Measurements from ENCODE around the gene TCEAL4.

Gene TCEAL4

DNA sequence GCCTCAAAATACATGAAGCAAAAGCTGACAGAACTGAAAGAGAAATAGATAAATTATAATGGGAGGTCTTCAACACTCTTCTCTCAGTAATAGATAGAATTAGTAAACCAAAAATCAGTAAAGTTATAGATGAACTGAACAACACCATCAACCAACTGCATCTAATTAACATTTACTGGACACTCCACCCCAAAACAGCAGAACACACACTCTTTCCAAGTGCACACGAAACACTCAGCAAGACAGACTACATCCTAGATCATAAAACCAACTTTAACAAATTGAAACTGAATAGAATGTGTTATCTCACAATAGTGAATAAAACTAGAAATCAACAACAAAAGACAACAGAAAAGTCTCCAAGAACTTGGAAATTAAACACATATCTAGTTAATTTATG lies 25.1 kb upstream of the TCEAL4 start:
- Histone ChIP-seq H2AFZ (ENCODE audit: low read depth) (no peak overlapping the region), H3K4me3 (IDR thresholded peaks at IDR 0.05; ENCODE audit: insufficient read depth, low read depth, low read length) (no peak overlapping the region), H4K20me1 (ENCODE audit: insufficient read depth) (no peaks in the 10 kb centered on the region)

DNA sequence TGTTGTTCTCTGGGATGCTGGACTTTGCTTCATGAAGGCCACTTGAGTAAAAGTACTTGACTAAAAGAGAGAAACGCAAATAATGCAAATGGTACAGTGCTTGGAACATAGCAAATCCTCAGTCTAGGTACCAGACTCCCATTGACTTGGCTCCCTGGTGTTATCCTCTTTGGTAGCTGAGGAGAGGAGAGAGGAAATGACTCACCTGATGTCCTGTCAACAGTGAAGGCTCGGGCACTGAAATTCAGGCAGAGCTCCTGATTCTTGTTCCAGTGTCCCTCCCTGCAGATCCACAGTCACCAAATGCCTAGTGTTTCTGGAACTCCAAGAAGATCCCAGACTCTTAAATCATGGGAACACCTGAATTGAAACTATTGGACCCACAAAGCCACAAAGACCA lies 22.5 kb upstream of the TCEAL4 start:
- H3K9ac ChIP-seq: no peak overlapping the region
- no peaks in the 10 kb centered on the region for H3K79me2 ChIP-seq (ENCODE audit: insufficient read depth, low read depth)
- no peak overlapping the region for H3K27ac ChIP-seq
- H3K4me1 ChIP-seq (ENCODE audit: low read depth, poor library complexity, severe bottlenecking): peaks cover 9% of the 10 kb centered on the region
- no peak overlapping the region for H3K4me2 ChIP-seq
- TF ChIP-seq, protein P1, sequence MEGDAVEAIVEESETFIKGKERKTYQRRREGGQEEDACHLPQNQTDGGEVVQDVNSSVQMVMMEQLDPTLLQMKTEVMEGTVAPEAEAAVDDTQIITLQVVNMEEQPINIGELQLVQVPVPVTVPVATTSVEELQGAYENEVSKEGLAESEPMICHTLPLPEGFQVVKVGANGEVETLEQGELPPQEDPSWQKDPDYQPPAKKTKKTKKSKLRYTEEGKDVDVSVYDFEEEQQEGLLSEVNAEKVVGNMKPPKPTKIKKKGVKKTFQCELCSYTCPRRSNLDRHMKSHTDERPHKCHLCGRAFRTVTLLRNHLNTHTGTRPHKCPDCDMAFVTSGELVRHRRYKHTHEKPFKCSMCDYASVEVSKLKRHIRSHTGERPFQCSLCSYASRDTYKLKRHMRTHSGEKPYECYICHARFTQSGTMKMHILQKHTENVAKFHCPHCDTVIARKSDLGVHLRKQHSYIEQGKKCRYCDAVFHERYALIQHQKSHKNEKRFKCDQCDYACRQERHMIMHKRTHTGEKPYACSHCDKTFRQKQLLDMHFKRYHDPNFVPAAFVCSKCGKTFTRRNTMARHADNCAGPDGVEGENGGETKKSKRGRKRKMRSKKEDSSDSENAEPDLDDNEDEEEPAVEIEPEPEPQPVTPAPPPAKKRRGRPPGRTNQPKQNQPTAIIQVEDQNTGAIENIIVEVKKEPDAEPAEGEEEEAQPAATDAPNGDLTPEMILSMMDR (conservative IDR thresholded peaks at IDR 0.05; ENCODE audit: low read depth, low read length): no peak
- no peak overlapping the region for H2AFZ ChIP-seq (ENCODE audit: low read depth)
- H3K4me3 ChIP-seq (IDR thresholded peaks at IDR 0.05; ENCODE audit: insufficient read depth, low read depth, low read length): no peak overlapping the region
- no peaks in the 10 kb centered on the region for H3K36me3 ChIP-seq (ENCODE audit: insufficient read depth)
- H3K27me3 ChIP-seq (ENCODE audit: insufficient read depth, low read depth): no peaks in the 10 kb centered on the region
- no peaks in the 10 kb centered on the region for H4K20me1 ChIP-seq (ENCODE audit: insufficient read depth)

More for the DNA sequence above, 25.1 kb upstream of the TCEAL4 start:
- TF ChIP-seq, protein P1 (conservative IDR thresholded peaks at IDR 0.05; ENCODE audit: low read depth, low read length): no peak
- no peaks in the 10 kb centered on the region for H3K36me3 ChIP-seq (ENCODE audit: insufficient read depth)
- H3K4me1 ChIP-seq (ENCODE audit: low read depth, poor library complexity, severe bottlenecking): peaks cover 28% of the 10 kb centered on the region
- no peak overlapping the region for H3K4me2 ChIP-seq
- no peaks in the 10 kb centered on the region for H3K27me3 ChIP-seq (ENCODE audit: insufficient read depth, low read depth)
- H3K27ac ChIP-seq: no peak overlapping the region
- H3K9ac ChIP-seq: no peak overlapping the region
- H3K79me2 ChIP-seq (ENCODE audit: insufficient read depth, low read depth): no peaks in the 10 kb centered on the region

DNA sequence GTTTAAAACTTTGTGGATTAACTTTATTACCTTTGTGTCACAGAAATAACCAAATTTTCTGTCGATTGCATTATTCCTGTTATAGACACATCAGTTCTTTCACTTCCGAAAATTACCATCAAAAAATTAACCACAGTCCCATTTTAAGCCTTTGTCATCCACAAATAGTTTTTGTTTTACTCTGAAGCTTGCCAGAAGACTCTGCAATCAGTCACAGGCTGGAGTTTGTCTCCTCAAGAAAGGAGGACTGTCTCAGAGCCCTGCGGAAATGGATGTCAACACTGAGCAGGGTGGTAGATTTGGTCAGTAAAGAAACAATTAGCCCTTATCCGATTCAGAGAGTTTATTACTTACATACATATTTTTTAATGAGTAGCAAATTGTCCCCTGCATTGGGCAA lies 20.1 kb upstream of the TCEAL4 start:
- no peak overlapping the region for H3K4me2 ChIP-seq
- H3K79me2 ChIP-seq (ENCODE audit: insufficient read depth, low read depth): no peaks in the 10 kb centered on the region
- H3K4me3 ChIP-seq (IDR thresholded peaks at IDR 0.05; ENCODE audit: insufficient read depth, low read depth, low read length): no peak overlapping the region
- H3K9ac ChIP-seq: no peak overlapping the region
- no peaks in the 10 kb centered on the region for H3K36me3 ChIP-seq (ENCODE audit: insufficient read depth)
- no peaks in the 10 kb centered on the region for H3K4me1 ChIP-seq (ENCODE audit: low read depth, poor library complexity, severe bottlenecking)
- TF ChIP-seq, protein P1 (conservative IDR thresholded peaks at IDR 0.05; ENCODE audit: low read depth, low read length): no peak
- no peaks in the 10 kb centered on the region for H4K20me1 ChIP-seq (ENCODE audit: insufficient read depth)
- H3K27me3 ChIP-seq (ENCODE audit: insufficient read depth, low read depth): no peaks in the 10 kb centered on the region
- H2AFZ ChIP-seq (ENCODE audit: low read depth): no peak overlapping the region
- no peak overlapping the region for H3K27ac ChIP-seq

DNA sequence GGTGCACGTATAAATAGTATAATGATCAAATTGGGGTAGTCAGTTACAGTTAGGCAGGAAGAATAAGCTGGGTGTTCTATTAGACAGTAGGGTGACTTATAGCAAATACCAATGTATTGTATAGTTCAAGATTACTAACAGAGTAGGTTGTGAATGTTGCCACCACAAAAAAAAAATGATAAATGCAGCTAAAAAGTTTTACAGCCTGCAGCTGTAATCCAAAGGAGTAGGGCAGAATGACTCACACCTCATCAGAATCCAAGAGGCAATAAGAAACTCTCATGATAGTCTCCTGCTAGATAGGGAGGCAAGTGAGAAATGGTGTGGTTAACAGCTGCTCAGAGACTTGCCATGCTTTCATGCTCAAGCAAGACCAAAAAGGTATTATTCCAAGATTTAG lies 19.6 kb upstream of the TCEAL4 start:
- Histone ChIP-seq H3K4me3 (IDR thresholded peaks at IDR 0.05; ENCODE audit: insufficient read depth, low read depth, low read length) (no peak overlapping the region), H3K4me1 (ENCODE audit: low read depth, poor library complexity, severe bottlenecking) (no peaks in the 10 kb centered on the region), H2AFZ (ENCODE audit: low read depth) (no peak overlapping the region), H3K9ac (no peak overlapping the region), H3K27me3 (ENCODE audit: insufficient read depth, low read depth) (no peaks in the 10 kb centered on the region), H4K20me1 (ENCODE audit: insufficient read depth) (no peaks in the 10 kb centered on the region), H3K27ac (no peak overlapping the region), H3K79me2 (ENCODE audit: insufficient read depth, low read depth) (no peaks in the 10 kb centered on the region), H3K4me2 (no peak overlapping the region), H3K36me3 (ENCODE audit: insufficient read depth) (no peaks in the 10 kb centered on the region)
- TF ChIP-seq, protein P1 (conservative IDR thresholded peaks at IDR 0.05; ENCODE audit: low read depth, low read length): no peak

Data from KMS-11 (cell line).